GM21619 (cell line): ENCODE results near the gene CDH18.

Source experiments
- ATAC-seq: cut with Tn5 transposase; IDR thresholded peaks from one replicate; pipeline ENCODE4 v1.9.1; 2021; ENCODE audit not compliant: unreplicated experiment

Gene CDH18

GRCh38 chr5:19987612-19988361 is at the start of gene CDH18:
Gene CDH18 (minus strand): TSS chr5:19988200. CDS start chr5:19838986, 149,214 bp downstream.
- no peak for ATAC-seq

- ATAC-seq = no peak
Measured at GRCh38 chr5:20034717-20035116, 46.7 kb upstream of the CDH18 start.

- no peak for ATAC-seq
Measured at GRCh38 chr5:20033881-20034280, 45.9 kb upstream of the CDH18 start.

- ATAC-seq = no peak
Measured at GRCh38 chr5:20032896-20033295, 44.9 kb upstream of the CDH18 start.

- ATAC-seq = no peak
Measured at GRCh38 chr5:20030125-20030524, 42.1 kb upstream of the CDH18 start.

- no peak for ATAC-seq
Measured at GRCh38 chr5:20029266-20029665, 41.3 kb upstream of the CDH18 start.

- ATAC-seq = no peak
Measured at GRCh38 chr5:20028506-20028905, 40.5 kb upstream of the CDH18 start.

DNA sequence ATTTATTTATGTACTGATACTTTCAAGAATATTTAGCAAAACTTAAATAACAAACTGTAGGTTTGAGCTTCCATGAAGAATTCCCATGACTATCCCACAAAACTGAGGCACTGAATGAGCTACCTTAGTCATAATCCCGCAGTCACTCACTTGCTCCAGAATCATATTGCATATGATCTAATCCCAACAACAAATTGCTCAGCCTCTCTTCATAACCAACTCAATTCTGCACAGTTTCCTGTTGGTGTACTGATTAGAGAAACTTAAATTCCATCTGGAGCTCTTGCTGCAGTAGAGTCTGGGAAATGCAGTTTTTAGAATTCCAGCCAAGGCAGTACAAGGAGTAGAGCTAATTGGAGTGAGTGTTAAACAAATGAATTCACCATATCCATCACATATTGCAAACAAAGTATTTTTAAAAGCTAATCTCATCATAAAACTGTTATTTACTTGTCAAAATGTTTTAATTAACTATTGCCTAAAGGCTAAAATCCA is 35.7 kb upstream of the CDH18 start:
- ATAC-seq = no peak

- ATAC-seq = no peak
Measured at GRCh38 chr5:20020247-20020646, 32.2 kb upstream of the CDH18 start.

DNA sequence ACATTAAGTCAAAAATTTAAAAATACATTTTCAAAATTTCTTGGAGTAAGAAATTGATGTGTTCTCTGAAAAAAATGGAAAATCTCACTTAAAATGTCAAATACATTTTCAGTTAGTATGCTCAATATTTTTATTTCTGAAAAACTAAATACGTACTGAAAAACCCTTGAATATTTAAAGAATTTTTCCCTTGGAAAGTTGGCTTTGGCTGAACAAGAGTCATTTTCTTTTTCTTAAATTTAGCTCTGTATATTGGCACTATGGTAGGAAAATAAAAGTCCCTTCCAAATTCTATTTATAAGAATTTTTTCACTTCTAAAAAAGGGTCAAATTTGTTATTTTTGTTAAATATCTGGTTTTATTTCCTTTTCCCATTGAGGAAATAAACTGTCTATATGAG is 29.0 kb upstream of the CDH18 start:
- no peak for ATAC-seq

DNA sequence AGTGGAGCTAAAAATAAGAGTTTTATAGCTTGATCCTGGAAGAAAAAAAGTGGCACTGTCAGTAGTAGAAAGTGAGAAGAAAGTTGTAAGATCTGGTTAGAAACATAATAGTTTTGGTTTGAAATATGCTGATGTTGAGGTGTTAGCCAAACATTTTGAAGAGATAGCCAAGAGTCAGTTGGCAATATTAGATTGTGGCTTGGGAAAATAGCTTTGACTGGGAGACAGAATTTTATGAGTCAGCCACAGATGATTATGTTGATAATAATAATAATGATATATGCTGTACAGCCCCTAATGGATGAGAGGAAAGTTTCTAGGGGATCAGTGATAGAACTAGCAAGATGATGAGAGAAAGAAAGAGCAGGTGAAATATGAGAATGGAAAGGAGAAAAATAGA is 12.4 kb upstream of the CDH18 start:
- no peak for ATAC-seq

DNA sequence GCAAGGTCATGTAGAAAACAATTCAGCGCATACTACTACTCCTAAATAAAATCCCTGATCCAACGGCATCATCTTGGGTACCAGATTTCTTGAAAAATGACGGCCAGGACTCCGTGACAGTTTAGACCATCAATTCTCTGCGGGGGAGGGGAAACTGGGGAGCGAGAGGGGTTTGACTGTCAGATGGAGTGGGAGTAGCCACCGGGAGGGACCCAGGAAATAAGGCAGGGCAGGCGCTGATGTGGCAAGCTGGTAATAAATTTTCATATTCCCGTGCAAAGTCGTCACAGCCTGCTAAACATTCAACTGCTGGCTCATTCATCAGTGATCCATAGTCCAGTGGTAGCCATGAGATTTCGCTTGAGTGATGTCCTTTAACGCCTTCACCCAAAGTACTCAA is 457 bp upstream of the CDH18 start:
- no peak for ATAC-seq

- no peak for ATAC-seq
Measured at GRCh38 chr5:19986806-19987205, 1.2 kb downstream of the CDH18 start.

GRCh38 chr5:19986031-19986619 is 1.9 kb downstream of the CDH18 start:
- ATAC-seq = no peak

GRCh38 chr5:19978476-19978875 is 9.5 kb downstream of the CDH18 start:
- no peak for ATAC-seq

DNA sequence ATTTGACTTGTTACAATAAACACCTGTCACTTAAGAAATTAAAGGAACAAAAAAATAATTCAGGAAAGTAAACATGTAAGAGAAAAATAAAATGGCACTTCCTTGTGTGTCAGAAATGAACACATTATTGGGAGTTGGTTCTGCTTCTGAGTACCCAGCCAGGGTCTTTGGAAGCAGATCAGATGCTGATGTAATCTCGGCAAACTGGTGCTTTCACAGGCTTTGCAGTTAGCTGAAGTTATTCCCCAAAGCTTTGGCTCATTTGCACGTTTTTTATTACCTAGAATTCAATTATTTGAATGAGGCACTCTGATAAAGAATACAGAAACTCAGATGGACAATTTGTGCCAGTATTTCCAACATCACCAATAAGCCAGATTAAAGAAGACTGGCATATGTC is 10.9 kb downstream of the CDH18 start:
- ATAC-seq = no peak

DNA sequence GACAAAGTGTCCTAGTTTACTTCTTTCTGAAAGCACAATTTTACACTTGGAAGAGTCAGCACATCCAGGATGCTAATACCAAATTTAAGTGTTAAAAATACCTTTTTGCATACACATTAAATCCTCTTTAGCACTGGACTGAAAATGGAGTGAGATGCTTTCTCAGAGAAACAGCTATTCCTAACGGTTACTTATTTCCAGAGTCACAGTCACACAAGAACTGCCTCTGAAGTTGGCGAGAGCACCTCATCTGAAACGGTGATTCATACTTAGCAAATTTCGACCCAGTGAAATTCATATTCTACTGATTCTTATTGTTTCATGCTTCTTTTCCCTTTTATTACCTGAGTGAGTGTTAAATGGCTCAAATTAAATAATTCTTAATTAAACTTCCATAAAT is 12.2 kb downstream of the CDH18 start:
- ATAC-seq = no peak

GRCh38 chr5:19960451-19960850 is 27.5 kb downstream of the CDH18 start:
- ATAC-seq = no peak

GRCh38 chr5:19959830-19960384 is 28.1 kb downstream of the CDH18 start:
- ATAC-seq = no peak

- ATAC-seq = no peak
Measured at GRCh38 chr5:19950897-19951296, 37.1 kb downstream of the CDH18 start.

DNA sequence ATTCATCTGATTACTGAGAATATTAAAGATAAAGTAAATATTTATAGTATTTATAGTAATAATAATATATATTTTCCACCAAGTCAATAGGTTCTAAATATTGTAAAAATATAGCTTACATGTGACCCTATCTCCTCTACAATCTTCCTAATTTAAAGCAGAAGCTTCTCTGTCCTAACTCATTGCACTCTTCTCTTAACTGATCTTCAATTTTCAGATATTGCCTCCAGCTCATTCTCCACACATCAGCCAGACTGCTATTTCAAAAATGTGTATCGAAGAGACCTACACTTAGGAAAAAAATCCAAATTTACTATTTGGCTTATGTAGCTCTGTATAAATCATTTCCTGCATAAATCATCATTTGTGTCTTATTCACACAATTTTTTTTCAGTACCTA is 47.8 kb downstream of the CDH18 start:
- ATAC-seq = no peak

GRCh38 chr5:19930451-19930850 is 57.5 kb downstream of the CDH18 start:
- no peak for ATAC-seq
